HG02798 (cell line): ENCODE results near the gene RSAD1.

Experiments
- ATAC-seq: cut with Tn5 transposase; IDR thresholded peaks from one replicate; pipeline ENCODE4 v1.9.1; 2021; ENCODE audit warnings: mild to moderate bottlenecking; ENCODE audit not compliant: unreplicated experiment, poor library complexity

The RSAD1 gene

DNA sequence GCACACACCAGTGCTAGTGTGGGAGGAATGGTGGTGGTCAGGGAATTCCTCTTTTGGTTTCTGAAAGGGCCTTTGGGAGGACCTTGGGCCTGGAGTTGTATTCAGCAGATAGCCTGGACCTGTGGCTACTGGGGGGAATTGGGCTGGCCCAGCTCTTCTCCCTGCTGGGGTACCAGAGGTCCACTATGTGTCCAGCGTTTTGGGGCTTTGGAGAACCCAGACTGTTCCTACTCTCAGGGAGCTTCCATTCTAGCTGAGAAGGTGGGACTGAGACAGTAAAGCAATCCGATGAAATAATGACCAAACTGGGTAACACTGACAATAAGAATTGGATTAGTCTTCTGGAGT is 56.3 kb downstream of the RSAD1 start:
- no peak for ATAC-seq

- ATAC-seq: no peak
Measured at GRCh38 chr17:50535407-50535806, 56.7 kb downstream of the RSAD1 start.
